Fibroblast of lung (primary cell): ENCODE measurements around the gene APRT. TPM values are rescaled to one million over a fixed set of nuclear protein-coding genes. Genes with fewer than 3 reads are reported as not detected.

Experiments
- DNase-seq, 2 donors: peaks; one replicate each; pipeline versions ENCODE4 v3.0.0 to v3.0.0-alpha.2; 2010; ENCODE audit warnings: low read depth in 2 of 2
- H2AFZ ChIP-seq: 2 replicates; pipeline ENCODE4 v1.5.1; 2012; ENCODE audit warnings: low read length, control low read depth, inconsistent platforms
- H3K27ac ChIP-seq: 2 replicates; pipeline ENCODE4 v1.5.1; 2011; ENCODE audit warnings: low read length, control low read depth; ENCODE audit not compliant: insufficient read depth
- H3K27me3 ChIP-seq: 2 replicates; pipeline ENCODE4 v1.5.1; 2011; ENCODE audit warnings: mild to moderate bottlenecking, low read length; ENCODE audit not compliant: control insufficient read depth, insufficient read depth
- H3K36me3 ChIP-seq: 2 replicates; pipeline ENCODE4 v1.5.1; 2011; ENCODE audit warnings: low read length; ENCODE audit not compliant: control insufficient read depth, insufficient read depth
- H3K4me1 ChIP-seq: 2 replicates; pipeline ENCODE4 v1.5.1; 2011; ENCODE audit warnings: low read length; ENCODE audit not compliant: control insufficient read depth, insufficient read depth; ENCODE audit errors: extremely low read depth
- H3K4me2 ChIP-seq: 2 replicates; pipeline ENCODE4 v1.5.1; 2011; ENCODE audit warnings: low read length, control low read depth; ENCODE audit not compliant: insufficient read depth; ENCODE audit errors: extremely low read depth
- H3K4me3 ChIP-seq, 4 experiments: fragments of 200-600 bp in 1 of 4; sonication (generic) in 1 of 4; replicated peaks in 1 of 4; 2 replicates each; pipeline ENCODE4 v1.5.1; 2011 to 2016; ENCODE audit warnings: low read length in 4 of 4, low read depth in 3 of 4, mild to moderate bottlenecking in 3 of 4, control low read depth in 2 of 4, inconsistent platforms in 1 of 4, mixed read lengths in 1 of 4; ENCODE audit not compliant: insufficient read depth in 1 of 4; ENCODE audit errors: control extremely low read depth in 1 of 4
- H3K79me2 ChIP-seq: 2 replicates; pipeline ENCODE4 v1.5.1; 2012; ENCODE audit warnings: mild to moderate bottlenecking, low read length, inconsistent platforms; ENCODE audit not compliant: control insufficient read depth, insufficient read depth
- H3K9ac ChIP-seq: 2 replicates; pipeline ENCODE4 v1.5.1; 2011; ENCODE audit warnings: mild to moderate bottlenecking, low read length, control low read depth; ENCODE audit not compliant: insufficient read depth
- H3K9me3 ChIP-seq: 2 replicates; pipeline ENCODE4 v1.5.1; 2012; ENCODE audit warnings: low read depth, low read length; ENCODE audit not compliant: control insufficient read depth, insufficient read depth
- H4K20me1 ChIP-seq: 2 replicates; pipeline ENCODE4 v1.5.1; 2011; ENCODE audit warnings: low read length; ENCODE audit not compliant: control insufficient read depth, insufficient read depth; ENCODE audit errors: extremely low read depth
- CTCF ChIP-seq, 2 donors: IDR thresholded peaks in 1 of 2; conservative IDR thresholded peaks in 1 of 2; 1 replicate in 1 of 2; 2 replicates in 1 of 2; pipeline ENCODE4 v1.5.1; 2011 to 2012; ENCODE audit warnings: low read length in 2 of 2, control low read depth in 1 of 2, inconsistent platforms in 1 of 2, low read depth in 1 of 2, mild to moderate bottlenecking in 1 of 2
- EZH2 ChIP-seq: IDR thresholded peaks from 2 replicates; pipeline ENCODE4 v1.5.1; 2012; ENCODE audit warnings: low read length, control low read depth, mild to moderate bottlenecking; ENCODE audit errors: missing control alignments
- polyA plus RNA-seq, 2 donors: library from polyadenylated mRNA; depleted of rRNA in 1 of 2; stranded (reverse) in 1 of 2; unstranded in 1 of 2; fragments of >200 nt; gene quantifications; 2 replicates each; pipeline ENCODE4 v1.2.1, GENCODE V29; 2011 to 2012; ENCODE audit warnings: missing spikeins in 1 of 2
- total RNA-seq: library from RNA; depleted of rRNA; stranded (reverse); fragments of >200 nt; gene quantifications from 2 replicates; pipeline ENCODE4 v1.2.1, GENCODE V29; 2014

The APRT gene
- total and polyA plus RNA-seq, 2 donors (not counting 1 experiment from before 2014, with no cell fraction given), result 39.2 to 95.6 TPM

GRCh38 chr16:88781140-88782077 lies 30.3 kb downstream of the APRT start:
- peaks cover 37% of the 10 kb centered on the region for H3K4me1 ChIP-seq
- peaks cover 1% of the 10 kb centered on the region for H3K36me3 ChIP-seq
- no peak overlapping the region for H3K4me3 ChIP-seq
- peaks cover 77% of the 10 kb centered on the region for H3K79me2 ChIP-seq
- H4K20me1 ChIP-seq, result peaks cover 1% of the 10 kb centered on the region
- no peak overlapping the region for H3K9ac ChIP-seq
- H3K4me2 ChIP-seq, result peak overlapping the region; percentile 79
- no peaks in the 10 kb centered on the region for H3K9me3 ChIP-seq
- peak overlapping the region; percentile 83 for H3K27ac ChIP-seq
- H3K27me3 ChIP-seq, result no peaks in the 10 kb centered on the region
- no peak for DNase-seq
- no peak overlapping the region for H2AFZ ChIP-seq
- TF ChIP-seq EZH2 (no peak), CTCF (conservative IDR thresholded peaks at IDR 0.05 in 1 of 2, IDR thresholded peaks at IDR 0.05 in 1 of 2; ENCODE audit: low read depth in 1 of 2, low read length in 2 of 2) (no peak)

- H4K20me1 ChIP-seq, result peaks cover 1% of the 10 kb centered on the region
- H3K4me2 ChIP-seq, result peak overlapping the region; percentile 59
- TF ChIP-seq CTCF (conservative IDR thresholded peaks at IDR 0.05 in 1 of 2, IDR thresholded peaks at IDR 0.05 in 1 of 2; ENCODE audit: low read depth in 1 of 2, low read length in 2 of 2) (no peak), EZH2 (no peak)
- no peak overlapping the region for H2AFZ ChIP-seq
- peaks cover 38% of the 10 kb centered on the region for H3K4me1 ChIP-seq
- H3K9ac ChIP-seq, result peak overlapping the region; percentile 7
- H3K79me2 ChIP-seq, result peaks cover 85% of the 10 kb centered on the region
- H3K27ac ChIP-seq, result peak overlapping the region; percentile 47
- no peaks in the 10 kb centered on the region for H3K9me3 ChIP-seq
- peak in 1 of 2 donors; percentile 46 for DNase-seq
- H3K36me3 ChIP-seq, result peaks cover 1% of the 10 kb centered on the region
- no peaks in the 10 kb centered on the region for H3K27me3 ChIP-seq
- no peak overlapping the region for H3K4me3 ChIP-seq
These were observed 31.3 kb downstream of the APRT start for GRCh38 chr16:88780142-88781062.
